HEK293T (cell line): ENCODE data around the gene IL17B.

Experiments used
- CTCF ChIA-PET: fragments of 350-600 bp; formaldehyde crosslinking; extraction: SDS; loops from one replicate; lab custom pipeline; 2021; ENCODE audit warnings: antibody characterized with exemption, inconsistent platforms; lab: Yijun Ruan, JAX
- POLR2A ChIA-PET: fragments of 350-600 bp; formaldehyde crosslinking; extraction: SDS; loops from one replicate; lab custom pipeline; 2020; ENCODE audit warnings: antibody characterized with exemption, inconsistent platforms; lab: Yijun Ruan, JAX
- DNase-seq: peaks from one replicate; pipeline ENCODE4 v3.0.0; 2012; ENCODE audit warnings: mixed read lengths; ENCODE audit errors: extremely low spot score
- ARNT ChIP-seq: fragments of 450-650 bp; IDR thresholded peaks from 2 replicates; pipeline ENCODE4 v1.6.1; 2017; ENCODE audit warnings: mild to moderate bottlenecking
- BHLHE40 ChIP-seq: fragments of 450-650 bp; IDR thresholded peaks from 2 replicates; pipeline ENCODE4 v1.6.1; 2016; ENCODE audit warnings: mild to moderate bottlenecking, moderate library complexity, borderline replicate concordance
- CTBP1 ChIP-seq: fragments of 450-650 bp; IDR thresholded peaks from 2 replicates; pipeline ENCODE4 v1.6.1; 2016; ENCODE audit warnings: borderline replicate concordance
- ELF4 ChIP-seq: fragments of 450-650 bp; IDR thresholded peaks from 2 replicates; pipeline ENCODE4 v1.6.1; 2017; ENCODE audit warnings: antibody characterized with exemption
- FOXA1 ChIP-seq: fragments of 450-650 bp; IDR thresholded peaks from 2 replicates; pipeline ENCODE4 v1.6.1; 2016; ENCODE audit warnings: mild to moderate bottlenecking
- FOXK2 ChIP-seq: fragments of 450-650 bp; IDR thresholded peaks from 2 replicates; pipeline ENCODE4 v1.6.1; 2016; ENCODE audit warnings: mild to moderate bottlenecking
- FOXM1 ChIP-seq: fragments of 450-650 bp; IDR thresholded peaks from 2 replicates; pipeline ENCODE4 v1.6.1; 2017; ENCODE audit warnings: mild to moderate bottlenecking, borderline replicate concordance
- HDGF ChIP-seq: fragments of 450-650 bp; IDR thresholded peaks from 2 replicates; pipeline ENCODE4 v1.6.1; 2017; ENCODE audit warnings: antibody characterized with exemption, borderline replicate concordance
- L3MBTL2 ChIP-seq: fragments of 450-650 bp; conservative IDR thresholded peaks from 2 replicates; pipeline ENCODE4 v1.6.1; 2016; ENCODE audit warnings: mild to moderate bottlenecking
- LEF1 ChIP-seq: fragments of 450-650 bp; IDR thresholded peaks from 2 replicates; pipeline ENCODE4 v1.6.1; 2017; ENCODE audit warnings: mild to moderate bottlenecking, borderline replicate concordance
- NFRKB ChIP-seq: fragments of 450-650 bp; IDR thresholded peaks from 2 replicates; pipeline ENCODE4 v1.6.1; 2016; ENCODE audit warnings: mild to moderate bottlenecking, moderate library complexity
- SP1 ChIP-seq: fragments of 450-650 bp; IDR thresholded peaks from 2 replicates; pipeline ENCODE4 v1.6.1; 2017
- SUZ12 ChIP-seq: fragments of 450-650 bp; IDR thresholded peaks from 2 replicates; pipeline ENCODE4 v1.6.1; 2016; ENCODE audit warnings: mild to moderate bottlenecking
- TARDBP ChIP-seq: fragments of 450-650 bp; IDR thresholded peaks from 2 replicates; pipeline ENCODE4 v1.6.1; 2016
- ZNF384 ChIP-seq: fragments of 450-650 bp; IDR thresholded peaks from 2 replicates; pipeline ENCODE4 v1.6.1; 2016
- TF ChIP-seq, protein P1 (sequence below): fragments of 450-650 bp; IDR thresholded peaks from 2 replicates; pipeline ENCODE4 v1.6.1; 2016

Gene IL17B

GRCh38 chr5:149382517-149383220 is 3.6 kb upstream of the IL17B start:
- ChIA-PET CTCF (interaction anchor here (0.5 to 8.2 kb wide), 12 partner anchors 11 to 234 kb away, joined by 3 to 87 read pairs (median 5); partner anchors contain the start of gene GRPEL2), POLR2A (interaction anchor here (1.1 to 1.8 kb wide), 2 partner anchors 25 to 37 kb away, joined by 3 to 4 read pairs; partner anchors contain the start of genes GRPEL2 and PCYOX1L)
- TF ChIP-seq BHLHE40 = no peak
- TF ChIP-seq ZNF384 = no peak
- TF ChIP-seq, protein P1, sequence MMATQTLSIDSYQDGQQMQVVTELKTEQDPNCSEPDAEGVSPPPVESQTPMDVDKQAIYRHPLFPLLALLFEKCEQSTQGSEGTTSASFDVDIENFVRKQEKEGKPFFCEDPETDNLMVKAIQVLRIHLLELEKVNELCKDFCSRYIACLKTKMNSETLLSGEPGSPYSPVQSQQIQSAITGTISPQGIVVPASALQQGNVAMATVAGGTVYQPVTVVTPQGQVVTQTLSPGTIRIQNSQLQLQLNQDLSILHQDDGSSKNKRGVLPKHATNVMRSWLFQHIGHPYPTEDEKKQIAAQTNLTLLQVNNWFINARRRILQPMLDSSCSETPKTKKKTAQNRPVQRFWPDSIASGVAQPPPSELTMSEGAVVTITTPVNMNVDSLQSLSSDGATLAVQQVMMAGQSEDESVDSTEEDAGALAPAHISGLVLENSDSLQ = no peak
- TF ChIP-seq HDGF = no peak
- TF ChIP-seq LEF1 = no peak
- TF ChIP-seq ELF4 = no peak
- no peak for TF ChIP-seq CTBP1
- TF ChIP-seq FOXM1 = no peak
- no peak for TF ChIP-seq SP1
- no peak for TF ChIP-seq SUZ12
- TF ChIP-seq ARNT = no peak
- no peak for TF ChIP-seq FOXK2
- TF ChIP-seq FOXA1 = no peak
- TF ChIP-seq L3MBTL2 = no peak
- no peak for TF ChIP-seq NFRKB
- no peak for TF ChIP-seq TARDBP
- DNase-seq = no peak

- ChIA-PET POLR2A (interaction anchor here (1.1 to 1.8 kb wide), 2 partner anchors 24 to 37 kb away, joined by 3 to 4 read pairs; partner anchors contain the start of genes GRPEL2 and PCYOX1L), CTCF (interaction anchor here (0.7 to 8.2 kb wide), 21 partner anchors 8 to 235 kb away, joined by 3 to 87 read pairs (median 4); partner anchors contain the start of gene GRPEL2)
- DNase-seq = peak; percentile 87
- TF ChIP-seq SP1 = no peak
- no peak for TF ChIP-seq NFRKB
- no peak for TF ChIP-seq BHLHE40
- TF ChIP-seq FOXK2 = no peak
- no peak for TF ChIP-seq CTBP1
- TF ChIP-seq SUZ12 = no peak
- no peak for TF ChIP-seq FOXM1
- no peak for TF ChIP-seq TARDBP
These were observed 2.9 kb upstream of the IL17B start for GRCh38 chr5:149381986-149382338.

DNA sequence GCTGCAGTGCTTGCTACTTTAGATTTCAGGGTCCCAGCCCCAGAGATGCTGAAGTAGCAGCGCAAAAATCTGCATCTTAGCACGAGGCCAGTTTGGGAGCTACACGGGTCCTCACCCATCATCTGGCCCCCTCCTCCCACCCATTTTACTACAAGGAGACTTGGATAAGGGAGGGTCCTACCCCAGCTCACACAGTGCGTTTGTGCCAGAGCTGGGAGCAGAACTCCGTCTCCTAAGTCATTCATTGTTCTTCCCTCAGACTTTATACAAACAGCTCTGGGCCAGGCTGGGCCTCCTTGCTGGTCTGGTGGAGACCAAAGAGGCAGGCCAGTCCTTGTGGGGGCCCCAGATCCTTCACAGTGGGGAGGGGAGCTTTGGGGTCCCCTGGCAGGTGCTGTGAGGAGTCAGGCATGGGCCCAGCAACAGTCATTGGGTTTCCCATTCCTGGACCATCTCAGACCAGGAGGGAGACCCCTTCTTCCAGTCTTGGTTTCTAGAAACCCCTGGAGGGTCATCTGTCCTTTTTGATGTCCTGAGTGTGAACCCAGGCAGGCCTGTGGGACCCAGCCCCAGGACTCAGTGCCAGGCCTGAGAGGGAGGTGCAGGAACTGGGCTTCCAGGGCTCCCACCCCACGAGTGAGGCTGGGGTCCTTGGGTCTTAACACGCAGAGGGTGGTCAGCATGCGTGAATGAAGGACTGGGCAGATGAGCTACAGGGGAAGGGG is 2.3 kb upstream of the IL17B start:
- no peak for TF ChIP-seq ELF4
- TF ChIP-seq FOXK2 = no peak
- no peak for TF ChIP-seq LEF1
- TF ChIP-seq FOXA1 = no peak
- TF ChIP-seq, protein P1 = no peak
- no peak for TF ChIP-seq ZNF384
- no peak for DNase-seq
- ChIA-PET POLR2A (interaction anchor here (1.1 to 1.8 kb wide), 2 partner anchors 24 to 36 kb away, joined by 3 to 4 read pairs; partner anchors contain the start of genes GRPEL2 and PCYOX1L), CTCF (interaction anchor here (0.7 to 8.2 kb wide), 23 partner anchors 8 to 241 kb away, joined by 3 to 87 read pairs (median 4); partner anchors contain the start of gene GRPEL2)

- TF ChIP-seq TARDBP (no peak), HDGF (no peak), NFRKB (no peak), L3MBTL2 (no peak), BHLHE40 (no peak), FOXK2 (no peak), ARNT (no peak), CTBP1 (no peak), ELF4 (no peak), FOXM1 (no peak), FOXA1 (no peak), LEF1 (no peak), SUZ12 (no peak), ZNF384 (no peak), SP1 (no peak)
- TF ChIP-seq, protein P1 = no peak
- POLR2A ChIA-PET = no interaction called here
- no peak for DNase-seq
- CTCF ChIA-PET = interaction anchor here (0.6 to 8.2 kb wide), 17 partner anchors 9 to 241 kb away, joined by 3 to 87 read pairs (median 4); partner anchors contain the start of gene GRPEL2
These were observed 1.5 kb upstream of the IL17B start for GRCh38 chr5:149380466-149381121.

GRCh38 chr5:149379818-149380374 is 804 bp upstream of the IL17B start:
- no peak for TF ChIP-seq BHLHE40
- TF ChIP-seq FOXA1 = no peak
- POLR2A ChIA-PET = interaction anchor here (1.7 kb wide), 1 partner anchor 35 kb away, joined by 5 read pairs; the partner anchor contains the start of gene GRPEL2
- CTCF ChIA-PET = interaction anchor here (0.6 to 8.2 kb wide), 6 partner anchors 9 to 54 kb away, joined by 3 to 87 read pairs (median 3); no protein-coding TSS in a partner anchor
- no peak for DNase-seq
